SH-SY5Y (cell line): ENCODE data around the gene FLT3.

ENCODE experiments used
- GATA2 ChIP-seq: IDR thresholded peaks from 2 replicates; pipeline ENCODE4 v1.6.1; 2011; ENCODE audit warnings: mild to moderate bottlenecking, low read depth, low read length
- GATA3 ChIP-seq: IDR thresholded peaks from 2 replicates; pipeline ENCODE4 v1.6.1; 2011; ENCODE audit warnings: low read depth, mild to moderate bottlenecking, low read length, moderate library complexity

FLT3 gene

GRCh38 chr13:28100150-28101121, at the start of gene FLT3:
Gene FLT3 (minus strand): TSS chr13:28100576. CDS start chr13:28100510, 66 bp downstream.
- TF ChIP-seq GATA3 (no peak), GATA2 (no peak)

- TF ChIP-seq GATA3: no peak
Measured at GRCh38 chr13:28147495-28147894, 47.1 kb upstream of the FLT3 start.

GRCh38 chr13:28145049-28145448, 44.7 kb upstream of the FLT3 start:
- no peak for TF ChIP-seq GATA2
- no peak for TF ChIP-seq GATA3

GRCh38 chr13:28140433-28141125, 40.2 kb upstream of the FLT3 start:
- no peak for TF ChIP-seq GATA2

- TF ChIP-seq GATA2 (no peak), GATA3 (no peak)
Measured at GRCh38 chr13:28138756-28139470, 38.5 kb upstream of the FLT3 start.

- TF ChIP-seq GATA2 (no peak), GATA3 (no peak)
Measured at GRCh38 chr13:28138012-28138755, 37.8 kb upstream of the FLT3 start, which contains the start of gene PAN3. Gene PAN3 (plus strand): TSS chr13:28138545. CDS start chr13:28138658, 113 bp downstream.

GRCh38 chr13:28137596-28137995, 37.2 kb upstream of the FLT3 start:
- no peak for TF ChIP-seq GATA2
- TF ChIP-seq GATA3: no peak

- no peak for TF ChIP-seq GATA3
- no peak for TF ChIP-seq GATA2
Measured at GRCh38 chr13:28136916-28137315, 36.5 kb upstream of the FLT3 start.

GRCh38 chr13:28131646-28132045, 31.3 kb upstream of the FLT3 start:
- TF ChIP-seq GATA2 (no peak), GATA3 (no peak)

- no peak for TF ChIP-seq GATA2
- TF ChIP-seq GATA3: no peak
Measured at GRCh38 chr13:28129911-28130693, 29.7 kb upstream of the FLT3 start.

GRCh38 chr13:28128926-28129325, 28.6 kb upstream of the FLT3 start:
- TF ChIP-seq GATA2 (no peak), GATA3 (no peak)

- TF ChIP-seq GATA2 (no peak), GATA3 (no peak)
Measured at GRCh38 chr13:28128030-28128429, 27.7 kb upstream of the FLT3 start.

GRCh38 chr13:28121224-28121623, 20.8 kb upstream of the FLT3 start:
- TF ChIP-seq GATA3 (no peak), GATA2 (no peak)
